GM12878 (cell line): ENCODE measurements around the gene SRRM5. TPM values are rescaled to one million over a fixed set of nuclear protein-coding genes. Genes with fewer than 3 reads are reported as not detected.

Experiments
- ATAC-seq: fragments of 200-7000 bp; cut with Tn5 transposase; 3 replicates; pipeline ENCODE4 v1.9.1; 2020; ENCODE audit warnings: mild to moderate bottlenecking, moderate library complexity
- BruUV-seq: library from RNA; stranded (reverse); fragments of 400-500 nt; replicated peaks from 2 replicates; lab custom pipeline; 2021; lab: Mats Ljungman, UMichigan
- CTCF ChIA-PET: fragments of 300-600 bp; sonication (Branson Sonifier 250); formaldehyde crosslinking; extraction: SDS; loops from one replicate; lab custom pipeline; 2021; ENCODE audit warnings: inconsistent platforms; lab: Yijun Ruan, JAX
- POLR2A ChIA-PET: fragments of 350-600 bp; formaldehyde crosslinking; extraction: SDS; loops from one replicate; lab custom pipeline; 2021; ENCODE audit warnings: inconsistent platforms; lab: Charles Lee
- RAD21 ChIA-PET: fragments of 300-600 bp; sonication (Branson Sonifier 250); formaldehyde crosslinking; loops from one replicate; lab custom pipeline; 2023; ENCODE audit warnings: antibody characterized with exemption; ENCODE audit not compliant: unreplicated experiment; lab: Charles Lee
- SMC1A ChIA-PET: fragments of 300-600 bp; sonication (Branson Sonifier 250); formaldehyde crosslinking; loops from one replicate; lab custom pipeline; 2023; ENCODE audit not compliant: unreplicated experiment, uncharacterized antibody; lab: Charles Lee
- DNase-seq: peaks from one replicate; pipeline ENCODE4 v3.0.0-alpha.2; 2011; ENCODE audit warnings: low read depth, low spot score
- FAIRE-seq: peaks from 3 replicates; lab custom pipeline; 2011; peaks lifted over from hg19 to GRCh38; lab: Jason Lieb, UNC
- H2AFZ ChIP-seq: 2 replicates; pipeline ENCODE4 v1.6.0; 2011; ENCODE audit warnings: low read depth, low read length, control low read depth; ENCODE audit not compliant: control insufficient read depth
- H3K27ac ChIP-seq: 2 replicates; pipeline ENCODE4 v1.5.1; 2011; ENCODE audit warnings: control low read depth; ENCODE audit not compliant: control insufficient read depth, insufficient read depth
- H3K27me3 ChIP-seq, 2 experiments: replicated peaks in 1 of 2; 2 replicates each; pipeline versions ENCODE4 v1.6.0 to v1.6.1; 2011; ENCODE audit warnings: low read length in 1 of 2; ENCODE audit not compliant: control insufficient read depth in 2 of 2, insufficient read depth in 2 of 2
- H3K36me3 ChIP-seq, 2 experiments: 2 replicates each; pipeline ENCODE4 v1.5.1; 2011; ENCODE audit warnings: low read length in 1 of 2; ENCODE audit not compliant: control insufficient read depth in 2 of 2, insufficient read depth in 2 of 2
- H3K4me1 ChIP-seq: 2 replicates; pipeline ENCODE4 v1.6.1; 2011; ENCODE audit warnings: mild to moderate bottlenecking, low read length, moderate library complexity, mixed read lengths; ENCODE audit not compliant: control insufficient read depth, insufficient read depth
- H3K4me2 ChIP-seq: 2 replicates; pipeline ENCODE4 v1.6.0; 2011; ENCODE audit warnings: control low read depth; ENCODE audit not compliant: control insufficient read depth, insufficient read depth
- H3K4me3 ChIP-seq: fragments of 200-600 bp; sonication (generic); 2 replicates; pipeline ENCODE4 v1.5.1; 2016
- H3K79me2 ChIP-seq: 2 replicates; pipeline ENCODE4 v1.6.0; 2011; ENCODE audit warnings: low read length; ENCODE audit not compliant: control insufficient read depth, insufficient read depth
- H3K9ac ChIP-seq: 2 replicates; pipeline ENCODE4 v1.8.0; 2011; ENCODE audit warnings: low read length, control low read depth, mixed read lengths; ENCODE audit not compliant: control insufficient read depth, insufficient read depth
- H3K9me3 ChIP-seq: replicated peaks from 3 replicates; pipeline ENCODE4 v1.5.1; 2011; ENCODE audit warnings: mild to moderate bottlenecking, low read length; ENCODE audit not compliant: control insufficient read depth, insufficient read depth
- H4K20me1 ChIP-seq: 2 replicates; pipeline ENCODE4 v1.6.0; 2011; ENCODE audit not compliant: control insufficient read depth, insufficient read depth
- EGR1 ChIP-seq, 2 experiments: IDR thresholded peaks; 1 replicate in 1 of 2; 2 replicates in 1 of 2; pipeline ENCODE4 v1.6.1; 2011 to 2012; ENCODE audit warnings: low read depth in 2 of 2, low read length in 2 of 2, borderline replicate concordance in 1 of 2, mild to moderate bottlenecking in 1 of 2, moderate library complexity in 1 of 2
- GATAD2B ChIP-seq: fragments of 450-650 bp; conservative IDR thresholded peaks from 2 replicates; pipeline ENCODE4 v1.6.1; 2017; ENCODE audit warnings: low read depth, mild to moderate bottlenecking, moderate library complexity
- HSF1 ChIP-seq: fragments of 150-350 bp; IDR thresholded peaks from 2 replicates; pipeline ENCODE4 v1.6.1; 2014; ENCODE audit warnings: mild to moderate bottlenecking, low read depth, low read length
- NFIC ChIP-seq: IDR thresholded peaks from 2 replicates; pipeline ENCODE4 v1.6.1; 2012; ENCODE audit warnings: low read depth, mild to moderate bottlenecking, inconsistent platforms, low read length, moderate library complexity
- PKNOX1 ChIP-seq: fragments of 450-650 bp; IDR thresholded peaks from 2 replicates; pipeline ENCODE4 v1.6.1; 2016; ENCODE audit warnings: mild to moderate bottlenecking
- ZBTB11 ChIP-seq: fragments of 450-650 bp; formaldehyde crosslinking; IDR thresholded peaks from 2 replicates; pipeline ENCODE4 v1.5.0; 2022; ENCODE audit warnings: mild to moderate bottlenecking, missing genetic modification characterization
- ZSCAN29 ChIP-seq: fragments of 450-650 bp; IDR thresholded peaks from 2 replicates; pipeline ENCODE4 v1.6.1; 2017; ENCODE audit warnings: mild to moderate bottlenecking, moderate library complexity
- WGBS: methylation state at CpG from one replicate; pipeline ENCODE4 v1.1.6; 2016; ENCODE audit warnings: low lambda C conversion rate; ENCODE audit not compliant: insufficient replicate concordance, insufficient coverage; ENCODE audit errors: missing lambda C conversion rate; 5-methylcytosine and 5-hydroxymethylcytosine counted together
- in situ Hi-C: fragments of 300-500 bp; cut with MboI; formaldehyde crosslinking; loops from 9 replicates; pipeline ENCODE4 v1.14.3; 2018; ENCODE audit warnings: mixed read lengths
- intact Hi-C: fragments of 100-400 bp; cut with micrococcal nuclease; formaldehyde crosslinking; loops from one replicate; pipeline ENCODE4 v1.14.2; 2022; ENCODE audit not compliant: unreplicated experiment
- polyA plus RNA-seq, 11 experiments: library from polyadenylated mRNA; depleted of rRNA in 4 of 11; unstranded in 6 of 11; stranded (reverse) in 5 of 11; fragments of >200 nt; fragmentation: Nextera tagmentation in 4 of 11; fragmentation: Illumina TruSeq in 1 of 11; extraction: Ambion mirVana in 4 of 11; extraction: Trizol in 1 of 11; gene quantifications; 1 replicate in 1 of 11; 2 replicates in 10 of 11; pipeline versions ENCODE4 v1.2.1 to v1.2.3, GENCODE V29; 2011 to 2016; ENCODE audit warnings: inconsistent platforms in 2 of 11, missing spikeins in 2 of 11, low read depth in 1 of 11
- total RNA-seq, 4 experiments: library from RNA; depleted of rRNA in 3 of 4; stranded (reverse); fragments of >200 nt in 3 of 4; fragmentation: Illumina TruSeq in 1 of 4; extraction: Trizol in 1 of 4; gene quantifications; 2 replicates each; pipeline versions ENCODE4 v1.2.1 to v1.2.3, GENCODE V29; 2013 to 2021

SRRM5 gene
- total and polyA plus RNA-seq, 10 of the 15 experiments (the other 5 are each of a cell fraction or from before 2014, with no cell fraction given), result 0.06 to 0.38 (median 0.24) TPM; not detected in 2

- no peak for TF ChIP-seq NFIC
- no peak for TF ChIP-seq EGR1 (IDR thresholded peaks at IDR 0.05; ENCODE audit: borderline replicate concordance in 1 of 2, low read depth in 2 of 2, low read length in 2 of 2)
These were observed 14.0 kb upstream of the SRRM5 start (continued) for GRCh38 chr19:43597876-43598275.

GRCh38 chr19:43598445-43599240 is 13.2 kb upstream of the SRRM5 start:
- Histone ChIP-seq H3K4me2 (peak overlapping the region; percentile 86), H4K20me1 (no peaks in the 10 kb centered on the region), H3K9me3 (no peaks in the 10 kb centered on the region), H3K27me3 (no peaks in the 10 kb centered on the region), H3K9ac (no peak overlapping the region; the same call in 1 of the 2 replicates), H2AFZ (no peak overlapping the region)
- 98% methylated on average over 17 of the region's 19 CpGs for WGBS
- BruUV-seq, result no TSS peak
- POLR2A ChIA-PET, result interaction anchor here (1.1 kb wide), 1 partner anchor 23 kb away, joined by 3 read pairs; the partner anchor contains the start of gene XRCC1
- in situ Hi-C loops, result no loop called here
- TF ChIP-seq GATAD2B (no peak), ZBTB11 (CRISPR knock-in tag) (no peak), ZSCAN29 (no peak), HSF1 (no peak), PKNOX1 (no peak)
- TF ChIP-seq, all 136 proteins: peak for 0
- Histone ChIP-seq H3K27ac (no peak overlapping the region), H3K4me3 (0 out of 2 replicates have a peak overlapping the region, but pooled peaks have one; percentile 80), H3K4me1 (peaks cover 7% of the 10 kb centered on the region; the same call in 1 of the 2 replicates), H3K79me2 (peaks cover 37% of the 10 kb centered on the region), H3K36me3 (peaks cover 6 to 23% of the 10 kb centered on the region in 2 experiments; a peak in 3 of 4 replicates)
- DNase-seq (no peak), FAIRE-seq (no peak), ATAC-seq (no peak)
- ChIA-PET CTCF (interaction anchor here (0.6 to 6.6 kb wide), 3 partner anchors 17 to 211 kb away, joined by 3 to 169 read pairs (median 7); no protein-coding TSS in a partner anchor), RAD21 (interaction anchor here (1.8 kb wide), 1 partner anchor 211 kb away, joined by 4 read pairs; no protein-coding TSS in a partner anchor), SMC1A (no interaction called here)
- intact Hi-C loops, result no loop called here
